A673 (cell line): ENCODE data around the gene RASGEF1C.

Experiments
- EZH2 ChIP-seq: fragments of 200-600 bp; sonication (generic); IDR thresholded peaks from 2 replicates; pipeline ENCODE4 v1.6.1; 2017; ENCODE audit warnings: borderline replicate concordance, low read depth, mild to moderate bottlenecking, mixed read lengths, antibody characterized with exemption, low read length; ENCODE audit not compliant: poor library complexity, severe bottlenecking
- TF ChIP-seq, protein P1 (sequence below): fragments of 300-800, 200-600 bp; sonication (generic); conservative IDR thresholded peaks from 2 replicates; pipeline ENCODE4 v1.5.1; 2017; ENCODE audit warnings: low read depth, mild to moderate bottlenecking, antibody characterized with exemption, low read length, moderate library complexity, mixed read lengths

GRCh38 chr5:180215783-180216630, 7.0 kb upstream of the RASGEF1C start:
- TF ChIP-seq, protein P1, sequence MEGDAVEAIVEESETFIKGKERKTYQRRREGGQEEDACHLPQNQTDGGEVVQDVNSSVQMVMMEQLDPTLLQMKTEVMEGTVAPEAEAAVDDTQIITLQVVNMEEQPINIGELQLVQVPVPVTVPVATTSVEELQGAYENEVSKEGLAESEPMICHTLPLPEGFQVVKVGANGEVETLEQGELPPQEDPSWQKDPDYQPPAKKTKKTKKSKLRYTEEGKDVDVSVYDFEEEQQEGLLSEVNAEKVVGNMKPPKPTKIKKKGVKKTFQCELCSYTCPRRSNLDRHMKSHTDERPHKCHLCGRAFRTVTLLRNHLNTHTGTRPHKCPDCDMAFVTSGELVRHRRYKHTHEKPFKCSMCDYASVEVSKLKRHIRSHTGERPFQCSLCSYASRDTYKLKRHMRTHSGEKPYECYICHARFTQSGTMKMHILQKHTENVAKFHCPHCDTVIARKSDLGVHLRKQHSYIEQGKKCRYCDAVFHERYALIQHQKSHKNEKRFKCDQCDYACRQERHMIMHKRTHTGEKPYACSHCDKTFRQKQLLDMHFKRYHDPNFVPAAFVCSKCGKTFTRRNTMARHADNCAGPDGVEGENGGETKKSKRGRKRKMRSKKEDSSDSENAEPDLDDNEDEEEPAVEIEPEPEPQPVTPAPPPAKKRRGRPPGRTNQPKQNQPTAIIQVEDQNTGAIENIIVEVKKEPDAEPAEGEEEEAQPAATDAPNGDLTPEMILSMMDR, result no peak
- no peak for TF ChIP-seq EZH2
